ENCODE measurements around the gene RNF44. TPM values are rescaled to one million over a fixed set of nuclear protein-coding genes. Genes with fewer than 3 reads are reported as not detected.
A peak's percentile ranks its signal among the peaks of the same experiment; 100 is the strongest.

Gene RNF44
- total RNA-seq, 2 experiments from 2014 or later = 137 TPM

- POLR2A ChIA-PET = interaction anchor here (0.5 kb wide), 1 partner anchor 65 kb away, joined by 3 read pairs; no protein-coding TSS in a partner anchor
- H3K27ac Mint-ChIP-seq = peak overlapping the region; percentile 93
- no peaks in the 10 kb centered on the region for H3K27me3 Mint-ChIP-seq
- peaks cover 66% of the 10 kb centered on the region for H3K36me3 Mint-ChIP-seq (ENCODE audit: low read depth)
- H3K4me1 Mint-ChIP-seq = peaks cover 53% of the 10 kb centered on the region
- DNase-seq = no peak
- peak overlapping the region; percentile 82 for H3K4me3 Mint-ChIP-seq
- H3K9me3 Mint-ChIP-seq = no peaks in the 10 kb centered on the region
- CTCF ChIA-PET = interaction anchor here (0.6 to 2.4 kb wide), 8 partner anchors 12 to 1040 kb away, joined by 3 to 13 read pairs (median 4); partner anchors contain the start of gene FAF2
Observed at GRCh38 chr5:176530983-176531901, 6.0 kb downstream of the RNF44 start.

GRCh38 chr5:176530393-176530982, 6.7 kb downstream of the RNF44 start:
- no peak for DNase-seq
- H3K9me3 Mint-ChIP-seq = no peaks in the 10 kb centered on the region
- H3K27me3 Mint-ChIP-seq = no peaks in the 10 kb centered on the region
- ChIA-PET CTCF (interaction anchor here (0.6 to 2.4 kb wide), 10 partner anchors 10 to 1041 kb away, joined by 3 to 13 read pairs (median 3); partner anchors contain the start of genes CLTB and FAF2), POLR2A (no interaction called here)
- peaks cover 61% of the 10 kb centered on the region for H3K36me3 Mint-ChIP-seq (ENCODE audit: low read depth)
- peak overlapping the region; percentile 82 for H3K4me3 Mint-ChIP-seq
- H3K27ac Mint-ChIP-seq = peak overlapping the region; percentile 93
- H3K4me1 Mint-ChIP-seq = peaks cover 54% of the 10 kb centered on the region

- Mint-ChIP-seq H3K4me3 (peak overlapping the region; percentile 75), H3K9me3 (no peaks in the 10 kb centered on the region), H3K36me3 (ENCODE audit: low read depth) (peaks cover 61% of the 10 kb centered on the region), H3K4me1 (peaks cover 53% of the 10 kb centered on the region), H3K27ac (peak overlapping the region; percentile 86), H3K27me3 (no peaks in the 10 kb centered on the region)
- ChIA-PET CTCF (interaction anchor here (0.6 to 2.4 kb wide), 6 partner anchors 9 to 113 kb away, joined by 3 to 13 read pairs (median 4); partner anchors contain the start of genes CLTB and FAF2), POLR2A (interaction anchor here (0.7 kb wide), 1 partner anchor 169 kb away, joined by 7 read pairs; no protein-coding TSS in a partner anchor)
- peak; percentile 74 for DNase-seq
Observed at GRCh38 chr5:176529741-176530141, 7.5 kb downstream of the RNF44 start.

GRCh38 chr5:176529116-176529740, 8.0 kb downstream of the RNF44 start:
- no peaks in the 10 kb centered on the region for H3K27me3 Mint-ChIP-seq
- peak overlapping the region; percentile 75 for H3K4me3 Mint-ChIP-seq
- no peaks in the 10 kb centered on the region for H3K9me3 Mint-ChIP-seq
- ChIA-PET CTCF (interaction anchor here (1.2 to 2.4 kb wide), 3 partner anchors 21 to 112 kb away, joined by 3 to 13 read pairs (median 3); partner anchors contain the start of genes CLTB and FAF2), POLR2A (interaction anchor here (0.7 kb wide), 1 partner anchor 168 kb away, joined by 7 read pairs; no protein-coding TSS in a partner anchor)
- H3K4me1 Mint-ChIP-seq = peaks cover 48% of the 10 kb centered on the region
- no peak for DNase-seq
- peak overlapping the region; percentile 86 for H3K27ac Mint-ChIP-seq
- H3K36me3 Mint-ChIP-seq (ENCODE audit: low read depth) = peaks cover 56% of the 10 kb centered on the region

DNA sequence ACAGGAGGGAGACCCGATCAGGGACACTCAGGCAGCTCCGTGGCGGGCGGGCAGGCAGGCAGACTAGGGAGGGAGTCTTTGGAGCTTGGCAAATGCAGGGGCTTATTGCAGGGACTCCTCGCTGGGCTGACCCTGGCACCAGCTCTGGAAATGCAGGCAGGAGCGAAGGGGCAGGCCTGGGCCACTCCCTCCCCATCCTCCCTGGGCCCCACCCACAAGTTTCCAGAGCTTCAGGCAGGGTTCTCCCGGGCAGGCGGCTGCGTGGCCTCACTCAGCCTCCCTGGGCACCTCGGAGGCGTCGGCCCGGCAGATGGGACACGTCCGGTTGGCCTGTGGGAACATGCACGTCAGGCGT, 8.5 kb downstream of the RNF44 start:
- H3K36me3 Mint-ChIP-seq (ENCODE audit: low read depth) = peaks cover 52% of the 10 kb centered on the region
- no peak overlapping the region for H3K4me3 Mint-ChIP-seq
- H3K9me3 Mint-ChIP-seq = no peaks in the 10 kb centered on the region
- CTCF ChIA-PET = interaction anchor here (1.4 to 1.5 kb wide), 2 partner anchors 11 to 21 kb away, joined by 3 read pairs; no protein-coding TSS in a partner anchor
- H3K27me3 Mint-ChIP-seq = no peaks in the 10 kb centered on the region
- H3K4me1 Mint-ChIP-seq = peaks cover 43% of the 10 kb centered on the region
- no peak overlapping the region for H3K27ac Mint-ChIP-seq
- POLR2A ChIA-PET = no interaction called here
- no peak for DNase-seq

- CTCF ChIA-PET = interaction anchor here (1.4 kb wide), 1 partner anchor 11 kb away, joined by 3 read pairs; no protein-coding TSS in a partner anchor
- no peak overlapping the region for H3K4me3 Mint-ChIP-seq
- H3K4me1 Mint-ChIP-seq = peaks cover 39% of the 10 kb centered on the region
- POLR2A ChIA-PET = no interaction called here
- no peaks in the 10 kb centered on the region for H3K9me3 Mint-ChIP-seq
- peaks cover 48% of the 10 kb centered on the region for H3K36me3 Mint-ChIP-seq (ENCODE audit: low read depth)
- H3K27me3 Mint-ChIP-seq = no peaks in the 10 kb centered on the region
- peak overlapping the region; percentile 36 for H3K27ac Mint-ChIP-seq
- DNase-seq = no peak
Observed at GRCh38 chr5:176528301-176528700, 8.9 kb downstream of the RNF44 start.

DNA sequence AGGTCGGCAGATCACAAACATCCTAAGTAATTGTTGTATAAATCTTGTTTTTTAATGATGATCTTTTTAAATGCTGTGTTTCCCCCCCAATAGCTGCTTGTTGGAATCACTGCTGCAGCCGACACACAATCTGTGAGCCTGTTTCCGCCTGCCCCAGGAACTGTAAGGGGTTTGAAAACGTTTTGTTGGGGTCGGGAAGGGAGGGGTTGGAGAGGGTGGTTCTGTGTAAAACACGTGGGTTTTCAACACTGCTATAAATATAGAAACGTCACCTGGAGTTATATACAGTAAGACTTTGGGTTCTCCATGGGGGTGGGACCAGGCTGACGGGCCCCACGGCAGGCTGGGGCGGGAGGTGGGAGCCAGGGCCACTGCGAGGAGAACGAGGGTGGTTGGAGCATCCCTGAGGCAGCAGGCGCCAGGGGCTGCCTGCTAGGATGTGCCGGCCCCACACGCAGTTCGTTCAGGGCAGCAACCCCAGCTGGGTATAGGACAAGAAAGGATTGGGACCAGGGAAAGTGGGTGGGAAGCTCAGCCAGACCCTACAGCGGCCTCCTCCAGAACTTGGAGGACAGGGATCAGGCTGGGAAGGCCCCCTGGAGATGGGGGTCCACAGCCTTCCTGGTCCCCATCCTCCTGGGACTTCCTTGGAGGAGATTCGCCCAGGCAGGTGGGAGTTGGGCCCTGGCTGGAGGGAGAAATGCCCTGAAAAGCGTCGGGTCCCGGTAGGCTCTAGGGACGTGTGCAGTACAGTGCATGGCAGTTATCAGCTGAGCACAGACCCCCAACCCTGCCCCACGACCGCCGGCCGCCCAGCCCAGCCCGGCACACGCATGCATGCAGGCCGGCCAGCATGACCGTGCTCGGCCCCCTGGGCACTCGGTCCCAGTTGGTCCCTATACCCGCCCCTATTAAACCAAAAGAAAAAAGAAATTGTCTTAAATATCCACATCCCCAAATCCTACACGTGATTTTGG, 9.7 kb downstream of the RNF44 start:
- Mint-ChIP-seq H3K9me3 (no peaks in the 10 kb centered on the region), H3K36me3 (ENCODE audit: low read depth) (peaks cover 44% of the 10 kb centered on the region), H3K4me1 (peaks cover 35% of the 10 kb centered on the region), H3K27me3 (no peaks in the 10 kb centered on the region), H3K4me3 (no peak overlapping the region), H3K27ac (no peak overlapping the region)
- CTCF ChIA-PET = interaction anchor here (1.4 kb wide), 3 partner anchors 10 to 15 kb away, joined by 3 to 4 read pairs (median 3); partner anchors contain the start of gene RNF44
- POLR2A ChIA-PET = no interaction called here
- DNase-seq = no peak

- Mint-ChIP-seq H3K4me3 (no peak overlapping the region), H3K27me3 (no peaks in the 10 kb centered on the region), H3K36me3 (ENCODE audit: low read depth) (peaks cover 40% of the 10 kb centered on the region), H3K4me1 (peaks cover 30% of the 10 kb centered on the region), H3K9me3 (no peaks in the 10 kb centered on the region), H3K27ac (no peak overlapping the region)
- POLR2A ChIA-PET = no interaction called here
- DNase-seq = no peak
- CTCF ChIA-PET = interaction anchor here (1.4 kb wide), 2 partner anchors 11 to 16 kb away, joined by 3 to 4 read pairs; partner anchors contain the start of gene RNF44
Observed at GRCh38 chr5:176526462-176526861, 10.7 kb downstream of the RNF44 start.

DNA sequence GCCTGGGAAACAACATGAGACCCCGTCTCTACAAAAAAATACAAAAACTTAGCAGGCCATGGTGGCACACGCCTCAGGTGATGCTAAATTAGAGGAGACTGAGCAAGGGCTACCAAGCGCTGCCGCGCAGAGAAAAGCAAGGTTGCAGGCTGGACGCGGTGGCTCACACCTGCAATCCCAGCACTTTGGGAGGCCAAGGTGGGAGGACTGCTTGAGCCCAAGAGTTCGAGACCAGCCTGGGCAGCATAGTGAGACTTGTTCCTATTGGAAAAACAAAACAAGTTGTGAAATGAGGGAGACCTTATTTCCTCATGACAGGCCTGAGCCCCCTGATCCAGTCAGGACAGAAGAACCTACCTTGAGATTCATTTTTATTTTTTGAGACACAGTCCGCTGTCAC, 11.5 kb downstream of the RNF44 start:
- Mint-ChIP-seq H3K27me3 (no peaks in the 10 kb centered on the region), H3K36me3 (ENCODE audit: low read depth) (peaks cover 34% of the 10 kb centered on the region), H3K4me1 (peaks cover 25% of the 10 kb centered on the region), H3K4me3 (no peak overlapping the region), H3K9me3 (no peaks in the 10 kb centered on the region), H3K27ac (no peak overlapping the region)
- POLR2A ChIA-PET = no interaction called here
- DNase-seq = no peak
- CTCF ChIA-PET = no interaction called here

DNA sequence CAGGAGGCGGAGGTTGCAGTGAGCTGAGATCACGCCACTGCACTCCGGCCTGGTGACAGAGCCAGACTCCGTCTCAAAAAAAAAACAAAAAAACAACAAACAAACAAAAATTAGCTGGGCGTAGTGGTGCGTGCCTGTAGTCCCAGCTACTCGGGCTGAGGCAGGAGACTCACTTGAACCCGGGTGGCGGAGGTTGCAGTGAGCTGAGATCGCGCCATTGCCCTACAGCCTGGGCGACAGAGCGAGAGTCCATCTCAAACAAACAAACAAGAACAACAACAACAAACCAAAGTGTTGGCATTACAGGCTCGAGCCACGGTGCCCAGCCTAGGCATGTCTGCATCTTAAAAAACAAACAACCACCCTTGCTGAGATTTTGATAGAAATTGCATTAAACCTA, 12.2 kb downstream of the RNF44 start:
- Mint-ChIP-seq H3K9me3 (no peaks in the 10 kb centered on the region), H3K4me3 (no peak overlapping the region), H3K4me1 (peaks cover 25% of the 10 kb centered on the region), H3K36me3 (ENCODE audit: low read depth) (peaks cover 34% of the 10 kb centered on the region), H3K27me3 (no peaks in the 10 kb centered on the region), H3K27ac (no peak overlapping the region)
- ChIA-PET CTCF (no interaction called here), POLR2A (no interaction called here)
- no peak for DNase-seq

DNA sequence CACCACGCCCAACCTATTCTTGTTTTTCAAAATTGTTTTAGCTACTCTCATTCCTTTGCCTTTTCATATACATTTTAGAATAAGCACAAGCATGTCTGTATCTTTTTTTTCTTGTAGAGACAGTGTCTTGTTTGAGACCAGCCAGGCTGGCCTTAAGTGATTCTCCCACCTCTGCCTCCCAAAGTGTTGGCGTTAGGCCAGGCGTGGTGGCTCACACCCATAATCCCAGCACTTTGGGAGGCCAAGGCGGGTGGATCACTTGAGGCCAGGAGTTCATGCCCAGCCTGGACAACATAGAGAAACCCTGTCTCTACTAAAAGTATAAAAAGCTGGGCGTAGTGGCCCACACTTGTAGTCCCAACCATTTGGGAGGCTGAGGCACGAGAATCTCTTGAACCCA, 13.1 kb downstream of the RNF44 start:
- Mint-ChIP-seq H3K9me3 (no peaks in the 10 kb centered on the region), H3K4me1 (peaks cover 17% of the 10 kb centered on the region), H3K4me3 (no peak overlapping the region), H3K27ac (no peak overlapping the region), H3K36me3 (ENCODE audit: low read depth) (peaks cover 28% of the 10 kb centered on the region), H3K27me3 (no peaks in the 10 kb centered on the region)
- ChIA-PET CTCF (interaction anchor here (1.0 to 1.1 kb wide), 2 partner anchors 10 to 76 kb away, joined by 3 to 4 read pairs; no protein-coding TSS in a partner anchor), POLR2A (no interaction called here)
- no peak for DNase-seq

Measured in activated CD4-positive, alpha-beta T cell treated with anti-CD3 and anti-CD28 coated beads, Interleukin-2, amount 10 ng/mL, durations not matched to agents 7 days and 5 days (primary cell).